T-helper 17 cell (primary cell): Measurements from ENCODE around the gene ETV6. TPM values are rescaled to one million over a fixed set of nuclear protein-coding genes. Genes with fewer than 3 reads are reported as not detected.
A peak's percentile ranks its signal among the peaks of the same experiment; 100 is the strongest.
"Not testable (repeated sequence)": the region's sequence is repeated elsewhere in the genome, so short reads cannot be mapped to it uniquely, and the experiment has no call there.

ENCODE experiments used
- ATAC-seq: fragments of 150-1000 bp; cut with Tn5 transposase; 2 replicates; pipeline ENCODE4 v1.10.0; 2021; ENCODE audit warnings: mild to moderate bottlenecking, moderate library complexity
- DNase-seq, 3 donors: peaks; one replicate each; pipeline versions ENCODE4 v3.0.0 to v3.0.0-alpha.2; 2020 to 2021
- H3K9me3 ChIP-seq: one replicate; pipeline ENCODE4 v1.7.0; 2013; ENCODE audit warnings: low read length, mild to moderate bottlenecking; ENCODE audit not compliant: control insufficient read depth, poor library complexity, severe bottlenecking
- H3K27ac Mint-ChIP-seq: one replicate; pipeline ENCODE4 v1.8.0; 2022; ENCODE audit warnings: mild to moderate bottlenecking, moderate library complexity, mixed read lengths
- H3K27me3 Mint-ChIP-seq: one replicate; pipeline ENCODE4 v1.8.0; 2022; ENCODE audit warnings: mixed read lengths
- H3K36me3 Mint-ChIP-seq: one replicate; pipeline ENCODE4 v1.8.0; 2022; ENCODE audit warnings: low read depth, mixed read lengths
- H3K4me1 Mint-ChIP-seq: one replicate; pipeline ENCODE4 v1.8.0; 2022; ENCODE audit warnings: mild to moderate bottlenecking, mixed read lengths
- H3K4me3 Mint-ChIP-seq: one replicate; pipeline ENCODE4 v1.8.0; 2022; ENCODE audit warnings: mild to moderate bottlenecking, moderate library complexity, mixed read lengths
- total RNA-seq, 4 donors: library from RNA in 2 of 4; stranded (reverse) in 2 of 4; gene quantifications; one replicate each; pipeline ENCODE4 v1.2.3 and lab custom pipeline; 2022 to 2026

Gene ETV6
- total RNA-seq: 10 to 100 TPM; 57.3 to 60.6 TPM
- total RNA-seq (lab: John Stamatoyannopoulos, UW): 43.6 to 52.8 reads per million in 2 donors

- no peaks in the 10 kb centered on the region for H3K9me3 ChIP-seq
- Mint-ChIP-seq H3K27ac (peak within 1 kb of the TSS; percentile 96), H3K27me3 (no peaks in the 10 kb centered on the region), H3K36me3 (peaks cover 4% of the 10 kb centered on the region), H3K4me1 (peaks cover 32% of the 10 kb centered on the region), H3K4me3 (peak within 1 kb of the TSS; percentile 98)
- DNase-seq (peak; percentile 39 to 44 (median 44)), ATAC-seq (peak; percentile 67)
Observed at GRCh38 chr12:11649413-11650285, at the start of gene ETV6. Gene ETV6 (plus strand): TSS chr12:11649674. CDS start chr12:11650128, 454 bp downstream.

GRCh38 chr12:11600199-11600598, 49.3 kb upstream of the ETV6 start:
- peaks cover 2% of the 10 kb centered on the region for H3K36me3 Mint-ChIP-seq
- no peak for ATAC-seq

DNA sequence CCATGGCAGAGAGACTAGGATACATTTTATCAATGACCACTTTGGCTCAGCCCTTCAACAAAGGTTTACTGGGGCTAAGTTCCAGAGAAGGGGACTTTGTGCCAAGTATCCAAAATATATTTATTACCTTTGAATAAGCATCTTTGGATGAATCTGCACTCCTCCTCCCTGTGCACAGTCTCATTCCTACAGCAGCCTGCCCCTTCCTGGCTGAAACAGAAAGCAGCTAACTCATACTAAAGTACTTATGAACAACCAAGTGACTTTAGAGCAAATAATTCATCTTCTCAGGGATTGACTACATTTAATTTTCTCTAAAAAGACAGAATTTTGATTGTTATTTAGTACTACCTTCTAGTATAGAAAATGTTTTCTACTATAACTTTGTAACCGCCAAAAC, 47.8 kb upstream of the ETV6 start:
- ATAC-seq (no peak), DNase-seq (no peak)
- Mint-ChIP-seq H3K27me3 (no peaks in the 10 kb centered on the region), H3K4me1 (peaks cover 2% of the 10 kb centered on the region), H3K36me3 (peaks cover 2% of the 10 kb centered on the region), H3K4me3 (no peak overlapping the region), H3K27ac (no peak overlapping the region)
- no peaks in the 10 kb centered on the region for H3K9me3 ChIP-seq

More at GRCh38 chr12:11600199-11600598, 49.3 kb upstream of the ETV6 start:
- no peaks in the 10 kb centered on the region for H3K9me3 ChIP-seq
- H3K4me3 Mint-ChIP-seq: no peak overlapping the region
- H3K27ac Mint-ChIP-seq: no peak overlapping the region
- H3K4me1 Mint-ChIP-seq: peaks cover 2% of the 10 kb centered on the region
- no peak for DNase-seq
- no peaks in the 10 kb centered on the region for H3K27me3 Mint-ChIP-seq

- no peak for ATAC-seq
- H3K9me3 ChIP-seq: no peaks in the 10 kb centered on the region
- no peak overlapping the region for H3K4me3 Mint-ChIP-seq
- H3K36me3 Mint-ChIP-seq: peaks cover 7% of the 10 kb centered on the region
- no peak overlapping the region for H3K27ac Mint-ChIP-seq
- no peak for DNase-seq
- peaks cover 10% of the 10 kb centered on the region for H3K27me3 Mint-ChIP-seq
- H3K4me1 Mint-ChIP-seq: no peaks in the 10 kb centered on the region
Observed at GRCh38 chr12:11607313-11608081, 42.0 kb upstream of the ETV6 start.

DNA sequence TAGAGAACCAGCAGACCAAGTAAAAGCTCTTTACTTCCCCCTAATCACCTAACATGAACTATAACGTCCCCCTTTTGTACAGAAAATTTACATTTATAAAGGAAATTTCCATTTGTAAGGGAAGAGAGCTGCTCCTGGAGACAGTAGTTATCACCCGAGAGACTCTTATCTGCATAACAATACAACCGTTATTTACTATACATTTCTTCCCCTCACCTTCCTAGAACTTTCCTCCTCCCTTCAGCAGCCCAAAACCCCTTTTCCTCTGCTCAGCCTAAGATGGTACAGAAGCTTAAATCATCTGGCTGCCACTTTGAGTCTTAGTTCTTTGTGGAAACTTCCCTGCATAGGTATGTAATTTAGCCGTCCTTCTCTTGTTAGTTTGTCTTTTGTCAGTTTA, 40.4 kb upstream of the ETV6 start:
- Mint-ChIP-seq H3K4me1 (peaks cover 3% of the 10 kb centered on the region), H3K36me3 (peaks cover 10% of the 10 kb centered on the region)

GRCh38 chr12:11615481-11615880, 34.0 kb upstream of the ETV6 start:
- ATAC-seq (no peak), DNase-seq (no peak)
- peaks cover 3% of the 10 kb centered on the region for H3K4me1 Mint-ChIP-seq
- no peak overlapping the region for H3K4me3 Mint-ChIP-seq
- H3K36me3 Mint-ChIP-seq: peaks cover 10% of the 10 kb centered on the region
- no peak overlapping the region for H3K27ac Mint-ChIP-seq
- peaks cover 18% of the 10 kb centered on the region for H3K27me3 Mint-ChIP-seq
- H3K9me3 ChIP-seq: no peaks in the 10 kb centered on the region

More for the DNA sequence above, 40.4 kb upstream of the ETV6 start:
- no peaks in the 10 kb centered on the region for H3K9me3 ChIP-seq
- DNase-seq (no peak), ATAC-seq (no peak)
- peaks cover 16% of the 10 kb centered on the region for H3K27me3 Mint-ChIP-seq
- no peak overlapping the region for H3K27ac Mint-ChIP-seq
- no peak overlapping the region for H3K4me3 Mint-ChIP-seq

- H3K27me3 Mint-ChIP-seq: peaks cover 12% of the 10 kb centered on the region
- no peaks in the 10 kb centered on the region for H3K9me3 ChIP-seq
- no peak for ATAC-seq
- H3K36me3 Mint-ChIP-seq: peaks cover 3% of the 10 kb centered on the region
- no peak overlapping the region for H3K4me3 Mint-ChIP-seq
- no peak for DNase-seq
- no peak overlapping the region for H3K27ac Mint-ChIP-seq
- peaks cover 6% of the 10 kb centered on the region for H3K4me1 Mint-ChIP-seq
Observed at GRCh38 chr12:11618046-11618445, 31.4 kb upstream of the ETV6 start.

- Mint-ChIP-seq H3K4me1 (peaks cover 5% of the 10 kb centered on the region), H3K36me3 (no peaks in the 10 kb centered on the region), H3K4me3 (no peak overlapping the region), H3K27ac (peak overlapping the region; percentile 21), H3K27me3 (no peaks in the 10 kb centered on the region)
- ATAC-seq: peak; percentile 49
- DNase-seq: no peak
- no peaks in the 10 kb centered on the region for H3K9me3 ChIP-seq
Observed at GRCh38 chr12:11621797-11622423, 27.6 kb upstream of the ETV6 start.

- DNase-seq: no peak
- no peaks in the 10 kb centered on the region for H3K36me3 Mint-ChIP-seq
Observed at GRCh38 chr12:11622876-11623281, 26.6 kb upstream of the ETV6 start.

GRCh38 chr12:11623382-11623781, 26.1 kb upstream of the ETV6 start:
- no peaks in the 10 kb centered on the region for H3K36me3 Mint-ChIP-seq
- H3K27me3 Mint-ChIP-seq: no peaks in the 10 kb centered on the region
- H3K4me3 Mint-ChIP-seq: no peak overlapping the region
- peaks cover 5% of the 10 kb centered on the region for H3K4me1 Mint-ChIP-seq
- H3K9me3 ChIP-seq: no peaks in the 10 kb centered on the region
- H3K27ac Mint-ChIP-seq: peak overlapping the region; percentile 9
- DNase-seq: no peak
- ATAC-seq: no peak

More at GRCh38 chr12:11622876-11623281, 26.6 kb upstream of the ETV6 start:
- peak overlapping the region; percentile 9 for H3K27ac Mint-ChIP-seq
- H3K4me3 Mint-ChIP-seq: no peak overlapping the region
- peaks cover 5% of the 10 kb centered on the region for H3K4me1 Mint-ChIP-seq
- no peak for ATAC-seq
- no peaks in the 10 kb centered on the region for H3K9me3 ChIP-seq
- no peaks in the 10 kb centered on the region for H3K27me3 Mint-ChIP-seq

DNA sequence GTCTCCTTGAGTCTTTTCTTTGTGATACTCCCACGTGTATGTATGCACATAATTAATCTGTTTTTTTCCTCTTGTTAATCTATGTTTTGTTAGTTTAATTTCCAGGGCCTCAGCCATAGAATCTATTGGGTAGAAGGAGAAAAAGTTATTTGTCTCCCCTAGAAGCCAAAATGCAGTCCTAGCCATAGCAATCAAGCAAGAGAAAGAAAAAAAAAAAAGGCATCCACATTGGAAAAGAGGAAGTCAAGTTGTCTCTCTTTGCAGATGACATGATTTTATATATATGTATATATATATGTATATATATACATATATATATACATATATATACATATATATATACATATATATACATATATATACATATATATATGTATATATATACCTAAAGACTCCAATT, 25.4 kb upstream of the ETV6 start:
- ATAC-seq (no peak), DNase-seq (no peak)
- no peaks in the 10 kb centered on the region for H3K9me3 ChIP-seq
- Mint-ChIP-seq H3K36me3 (no peaks in the 10 kb centered on the region), H3K4me1 (peaks cover 5% of the 10 kb centered on the region), H3K27ac (no peak overlapping the region), H3K4me3 (no peak overlapping the region), H3K27me3 (no peaks in the 10 kb centered on the region)

GRCh38 chr12:11627709-11628108, 21.8 kb upstream of the ETV6 start:
- H3K9me3 ChIP-seq, H3K27ac Mint-ChIP-seq, H3K4me3 Mint-ChIP-seq, DNase-seq, ATAC-seq, H3K36me3 Mint-ChIP-seq, H3K4me1 Mint-ChIP-seq, H3K27me3 Mint-ChIP-seq: not testable (repeated sequence)

GRCh38 chr12:11628353-11628752, 21.1 kb upstream of the ETV6 start:
- ATAC-seq (no peak), DNase-seq (no peak)
- Mint-ChIP-seq H3K36me3 (no peaks in the 10 kb centered on the region), H3K27ac (no peak overlapping the region), H3K4me3 (no peak overlapping the region), H3K4me1 (peaks cover 2% of the 10 kb centered on the region), H3K27me3 (peaks cover 6% of the 10 kb centered on the region)
- H3K9me3 ChIP-seq: no peaks in the 10 kb centered on the region
